Vagina (tissue), 2 donors: ENCODE measurements around the gene STIM1.

Experiments used
- POLR2A ChIP-seq, 2 donors: fragments of 450-650 bp; IDR thresholded peaks; one replicate each; pipeline ENCODE4 v1.6.1; 2017; ENCODE audit warnings: antibody characterized with exemption in 2 of 2, mild to moderate bottlenecking in 2 of 2, moderate library complexity in 2 of 2
- TF ChIP-seq, protein P1 (sequence below), 3 experiments: fragments of 450-650 bp in 2 of 3; fragments of 200-600 bp in 1 of 3; sonication (generic) in 1 of 3; IDR thresholded peaks; one replicate each; pipeline ENCODE4 v1.5.1; 2017 to 2019; ENCODE audit warnings: antibody characterized with exemption in 3 of 3, mild to moderate bottlenecking in 2 of 3, moderate library complexity in 2 of 3

DNA sequence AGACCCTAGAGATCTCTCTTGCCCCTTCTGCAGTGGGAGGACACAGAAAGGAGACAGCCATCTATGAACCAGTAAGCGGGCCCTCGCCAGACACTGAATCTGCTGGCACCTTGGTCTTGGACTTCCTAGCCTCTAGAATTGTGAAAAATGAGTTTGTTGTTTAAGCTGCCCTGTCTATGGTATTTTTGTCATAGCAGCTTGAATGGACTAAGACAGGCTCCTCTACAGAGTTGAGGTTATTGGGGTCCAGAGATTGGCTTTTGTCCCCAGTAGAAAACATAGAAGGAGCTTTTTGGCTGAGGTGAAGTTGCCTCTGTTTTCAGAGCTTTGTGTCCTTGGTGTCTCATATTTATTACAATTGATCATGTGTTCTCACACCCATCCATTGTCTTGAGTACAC is 77.2 kb downstream of the STIM1 start:
- TF ChIP-seq, protein P1, sequence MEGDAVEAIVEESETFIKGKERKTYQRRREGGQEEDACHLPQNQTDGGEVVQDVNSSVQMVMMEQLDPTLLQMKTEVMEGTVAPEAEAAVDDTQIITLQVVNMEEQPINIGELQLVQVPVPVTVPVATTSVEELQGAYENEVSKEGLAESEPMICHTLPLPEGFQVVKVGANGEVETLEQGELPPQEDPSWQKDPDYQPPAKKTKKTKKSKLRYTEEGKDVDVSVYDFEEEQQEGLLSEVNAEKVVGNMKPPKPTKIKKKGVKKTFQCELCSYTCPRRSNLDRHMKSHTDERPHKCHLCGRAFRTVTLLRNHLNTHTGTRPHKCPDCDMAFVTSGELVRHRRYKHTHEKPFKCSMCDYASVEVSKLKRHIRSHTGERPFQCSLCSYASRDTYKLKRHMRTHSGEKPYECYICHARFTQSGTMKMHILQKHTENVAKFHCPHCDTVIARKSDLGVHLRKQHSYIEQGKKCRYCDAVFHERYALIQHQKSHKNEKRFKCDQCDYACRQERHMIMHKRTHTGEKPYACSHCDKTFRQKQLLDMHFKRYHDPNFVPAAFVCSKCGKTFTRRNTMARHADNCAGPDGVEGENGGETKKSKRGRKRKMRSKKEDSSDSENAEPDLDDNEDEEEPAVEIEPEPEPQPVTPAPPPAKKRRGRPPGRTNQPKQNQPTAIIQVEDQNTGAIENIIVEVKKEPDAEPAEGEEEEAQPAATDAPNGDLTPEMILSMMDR (IDR thresholded peaks at IDR 0.05) = no peak
- TF ChIP-seq POLR2A (IDR thresholded peaks at IDR 0.05) = no peak
